HG02938 (cell line): Measurements from ENCODE around the gene FOCAD.

Experiments
- ATAC-seq: cut with Tn5 transposase; IDR thresholded peaks from one replicate; pipeline ENCODE4 v1.9.1; 2021; ENCODE audit warnings: mild to moderate bottlenecking, moderate library complexity; ENCODE audit not compliant: unreplicated experiment

FOCAD gene

GRCh38 chr9:20788526-20789451 is 104.7 kb downstream of the FOCAD start:
- ATAC-seq: no peak

- no peak for ATAC-seq
These were observed 106.7 kb downstream of the FOCAD start for GRCh38 chr9:20790721-20791120.

GRCh38 chr9:20791682-20792081 is 107.6 kb downstream of the FOCAD start:
- ATAC-seq: no peak

GRCh38 chr9:20804489-20805250 is 120.6 kb downstream of the FOCAD start:
- ATAC-seq: no peak

GRCh38 chr9:20805766-20806165 is 121.7 kb downstream of the FOCAD start:
- no peak for ATAC-seq

- no peak for ATAC-seq
These were observed 123.9 kb downstream of the FOCAD start for GRCh38 chr9:20808002-20808401.

- no peak for ATAC-seq
These were observed 127.8 kb downstream of the FOCAD start for GRCh38 chr9:20811872-20812271.

- no peak for ATAC-seq
These were observed 132.1 kb downstream of the FOCAD start for GRCh38 chr9:20815923-20816703.

GRCh38 chr9:20823051-20823450 is 139.0 kb downstream of the FOCAD start:
- no peak for ATAC-seq

GRCh38 chr9:20831028-20831427 is 147.0 kb downstream of the FOCAD start:
- no peak for ATAC-seq

GRCh38 chr9:20832775-20833174 is 148.7 kb downstream of the FOCAD start:
- ATAC-seq: no peak

GRCh38 chr9:20835377-20836286 is 151.6 kb downstream of the FOCAD start:
- no peak for ATAC-seq

- ATAC-seq: no peak
These were observed 153.1 kb downstream of the FOCAD start for GRCh38 chr9:20837166-20837565.

- no peak for ATAC-seq
These were observed 154.2 kb downstream of the FOCAD start for GRCh38 chr9:20838218-20838617.

GRCh38 chr9:20844916-20845315 is 160.9 kb downstream of the FOCAD start:
- no peak for ATAC-seq

GRCh38 chr9:20848490-20848889 is 164.4 kb downstream of the FOCAD start:
- no peak for ATAC-seq

- no peak for ATAC-seq
These were observed 169.8 kb downstream of the FOCAD start for GRCh38 chr9:20853866-20854265.

GRCh38 chr9:20854444-20854843 is 170.4 kb downstream of the FOCAD start:
- no peak for ATAC-seq

- ATAC-seq: no peak
These were observed 179.9 kb downstream of the FOCAD start for GRCh38 chr9:20863945-20864344.

GRCh38 chr9:20865347-20865746 is 181.3 kb downstream of the FOCAD start:
- ATAC-seq: no peak
